Keratinocyte (primary cell): Measurements from ENCODE around the gene RALGPS1. TPM values are rescaled to one million over a fixed set of nuclear protein-coding genes. Genes with fewer than 3 reads are reported as not detected.

Source experiments
- DNase-seq: peaks from one replicate; pipeline ENCODE4 v3.0.0-alpha.2; 2011; ENCODE audit warnings: low read depth, missing footprints, low spot score
- FAIRE-seq: peaks from 2 replicates; lab custom pipeline; 2011; peaks lifted over from hg19 to GRCh38; lab: Jason Lieb, UNC
- H2AFZ ChIP-seq: 2 replicates; pipeline ENCODE4 v1.6.0; 2012; ENCODE audit warnings: low read length, control low read depth, inconsistent platforms; ENCODE audit not compliant: control insufficient read depth
- H3K27ac ChIP-seq: 2 replicates; pipeline ENCODE4 v1.5.1; 2011; ENCODE audit warnings: low read length; ENCODE audit not compliant: control insufficient read depth, insufficient read depth
- H3K27me3 ChIP-seq: 3 replicates; pipeline ENCODE4 v1.6.0; 2011; ENCODE audit warnings: low read length; ENCODE audit not compliant: control insufficient read depth, insufficient read depth; ENCODE audit errors: extremely low read depth
- H3K36me3 ChIP-seq, 2 experiments: 2 replicates in 1 of 2; 3 replicates in 1 of 2; pipeline ENCODE4 v1.5.1; 2011; ENCODE audit warnings: low read length in 2 of 2, mild to moderate bottlenecking in 1 of 2; ENCODE audit not compliant: control insufficient read depth in 2 of 2, insufficient read depth in 2 of 2; ENCODE audit errors: extremely low read depth in 1 of 2
- H3K4me1 ChIP-seq: 3 replicates; pipeline ENCODE4 v1.5.1; 2011; ENCODE audit warnings: low read length; ENCODE audit not compliant: control insufficient read depth, insufficient read depth; ENCODE audit errors: extremely low read depth
- H3K4me2 ChIP-seq: 3 replicates; pipeline ENCODE4 v1.6.0; 2011; ENCODE audit warnings: low read depth, low read length; ENCODE audit not compliant: control insufficient read depth, insufficient read depth; ENCODE audit errors: extremely low read depth
- H3K4me3 ChIP-seq, 3 experiments: fragments of 200-600 bp in 1 of 3; sonication (generic) in 1 of 3; 2 replicates in 2 of 3; 3 replicates in 1 of 3; pipeline ENCODE4 v1.5.1; 2011 to 2016; ENCODE audit warnings: low read length in 3 of 3, mild to moderate bottlenecking in 3 of 3, control low read depth in 2 of 3, inconsistent platforms in 1 of 3, low read depth in 1 of 3, mixed read lengths in 1 of 3, mixed run types in 1 of 3, moderate library complexity in 1 of 3; ENCODE audit not compliant: control insufficient read depth in 2 of 3, insufficient read depth in 2 of 3; ENCODE audit errors: extremely low read depth in 1 of 3
- H3K79me2 ChIP-seq: 2 replicates; pipeline ENCODE4 v1.6.0; 2012; ENCODE audit warnings: low read length; ENCODE audit not compliant: control insufficient read depth, insufficient read depth
- H3K9ac ChIP-seq: 3 replicates; pipeline ENCODE4 v1.6.0; 2011; ENCODE audit warnings: low read length; ENCODE audit not compliant: control insufficient read depth, insufficient read depth; ENCODE audit errors: extremely low read depth
- H3K9me1 ChIP-seq: 3 replicates; pipeline ENCODE4 v1.6.0; 2011; ENCODE audit warnings: low read length; ENCODE audit not compliant: control insufficient read depth, insufficient read depth; ENCODE audit errors: extremely low read depth
- H3K9me3 ChIP-seq: 2 replicates; pipeline ENCODE4 v1.5.1; 2012; ENCODE audit warnings: low read depth, low read length; ENCODE audit not compliant: control insufficient read depth
- H4K20me1 ChIP-seq: 3 replicates; pipeline ENCODE4 v1.6.0; 2011; ENCODE audit warnings: low read length; ENCODE audit not compliant: control insufficient read depth, insufficient read depth; ENCODE audit errors: extremely low read depth
- EZH2 ChIP-seq: IDR thresholded peaks from one replicate; pipeline ENCODE4 v1.6.1; 2012; ENCODE audit warnings: inconsistent platforms, mild to moderate bottlenecking, low read length, moderate library complexity
- dilution Hi-C: fragments of 300-500 bp; cut with MboI; formaldehyde crosslinking; loops from one replicate; pipeline ENCODE4 v1.7.0; 2020; ENCODE audit warnings: low sequenced_read_pairs; ENCODE audit not compliant: extremely low pct_ligation_motif_present
- polyA plus RNA-seq, 5 experiments: library from polyadenylated mRNA; depleted of rRNA in 3 of 5; stranded (reverse) in 3 of 5; stranded (forward) in 1 of 5; unstranded in 1 of 5; fragments of >200 nt; gene quantifications; 1 replicate in 1 of 5; 2 replicates in 3 of 5; 3 replicates in 1 of 5; pipeline versions ENCODE4 v1.2.1 to v1.2.3, GENCODE V29; 2011 to 2012; ENCODE audit warnings: missing spikeins in 2 of 5, low read depth in 1 of 5, low replicate concordance in 1 of 5
- TF ChIP-seq, protein P1 (sequence below), 3 experiments: IDR thresholded peaks in 1 of 3; conservative IDR thresholded peaks in 1 of 3; optimal IDR thresholded peaks in 1 of 3; 2 replicates in 2 of 3; 3 replicates in 1 of 3; pipeline versions ENCODE3 to v1.5.1; 2011; ENCODE audit warnings: low read length in 3 of 3, mild to moderate bottlenecking in 3 of 3, moderate library complexity in 2 of 3, control low read depth in 1 of 3, inconsistent platforms in 1 of 3; ENCODE audit not compliant: insufficient read depth in 2 of 3; ENCODE audit errors: extremely low read depth in 1 of 3

RALGPS1 gene
- polyA plus RNA-seq, 1 donor (not counting 4 experiments of a cell fraction or from before 2014, with no cell fraction given), result 0.56 TPM

DNA sequence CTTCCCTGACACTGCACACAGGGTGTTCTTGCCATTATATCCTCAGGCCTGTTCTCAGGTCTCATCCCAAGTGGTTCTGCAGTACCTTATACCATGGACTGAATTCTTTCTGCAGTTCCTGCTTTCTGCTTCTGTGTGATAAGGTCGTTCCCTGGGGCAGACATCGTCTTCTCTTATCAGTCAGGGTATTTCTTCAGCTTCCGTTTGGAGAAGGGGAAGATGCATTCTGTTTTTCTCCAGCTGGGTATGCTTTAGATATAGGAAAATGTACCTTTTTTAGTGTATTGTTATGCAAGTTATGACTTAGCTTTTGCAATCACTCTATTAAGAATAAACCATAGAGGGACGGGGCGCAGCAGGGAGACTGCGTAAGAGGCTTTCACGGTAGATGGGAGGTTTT lies 31.1 kb downstream of the RALGPS1 start:
- Histone ChIP-seq H3K27me3 (no peaks in the 10 kb centered on the region), H3K4me3 (no peak overlapping the region), H3K36me3 (no peaks in the 10 kb centered on the region), H3K9me3 (no peaks in the 10 kb centered on the region), H3K27ac (no peak overlapping the region), H3K4me1 (no peaks in the 10 kb centered on the region), H3K4me2 (no peak overlapping the region), H3K9me1 (no peaks in the 10 kb centered on the region), H4K20me1 (no peaks in the 10 kb centered on the region), H2AFZ (no peak overlapping the region), H3K79me2 (no peaks in the 10 kb centered on the region), H3K9ac (no peak overlapping the region)
- DNase-seq, result no peak
- dilution Hi-C loops, result no loop called here
- FAIRE-seq, result no peak
- no peak for TF ChIP-seq EZH2
- TF ChIP-seq, protein P1, sequence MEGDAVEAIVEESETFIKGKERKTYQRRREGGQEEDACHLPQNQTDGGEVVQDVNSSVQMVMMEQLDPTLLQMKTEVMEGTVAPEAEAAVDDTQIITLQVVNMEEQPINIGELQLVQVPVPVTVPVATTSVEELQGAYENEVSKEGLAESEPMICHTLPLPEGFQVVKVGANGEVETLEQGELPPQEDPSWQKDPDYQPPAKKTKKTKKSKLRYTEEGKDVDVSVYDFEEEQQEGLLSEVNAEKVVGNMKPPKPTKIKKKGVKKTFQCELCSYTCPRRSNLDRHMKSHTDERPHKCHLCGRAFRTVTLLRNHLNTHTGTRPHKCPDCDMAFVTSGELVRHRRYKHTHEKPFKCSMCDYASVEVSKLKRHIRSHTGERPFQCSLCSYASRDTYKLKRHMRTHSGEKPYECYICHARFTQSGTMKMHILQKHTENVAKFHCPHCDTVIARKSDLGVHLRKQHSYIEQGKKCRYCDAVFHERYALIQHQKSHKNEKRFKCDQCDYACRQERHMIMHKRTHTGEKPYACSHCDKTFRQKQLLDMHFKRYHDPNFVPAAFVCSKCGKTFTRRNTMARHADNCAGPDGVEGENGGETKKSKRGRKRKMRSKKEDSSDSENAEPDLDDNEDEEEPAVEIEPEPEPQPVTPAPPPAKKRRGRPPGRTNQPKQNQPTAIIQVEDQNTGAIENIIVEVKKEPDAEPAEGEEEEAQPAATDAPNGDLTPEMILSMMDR (optimal IDR thresholded peaks at IDR 0.05 in 1 of 3, IDR thresholded peaks at IDR 0.05 in 1 of 3, conservative IDR thresholded peaks at IDR 0.05 in 1 of 3; ENCODE audit: extremely low read depth in 1 of 3, insufficient read depth in 2 of 3, low read length in 3 of 3), result no peak

DNA sequence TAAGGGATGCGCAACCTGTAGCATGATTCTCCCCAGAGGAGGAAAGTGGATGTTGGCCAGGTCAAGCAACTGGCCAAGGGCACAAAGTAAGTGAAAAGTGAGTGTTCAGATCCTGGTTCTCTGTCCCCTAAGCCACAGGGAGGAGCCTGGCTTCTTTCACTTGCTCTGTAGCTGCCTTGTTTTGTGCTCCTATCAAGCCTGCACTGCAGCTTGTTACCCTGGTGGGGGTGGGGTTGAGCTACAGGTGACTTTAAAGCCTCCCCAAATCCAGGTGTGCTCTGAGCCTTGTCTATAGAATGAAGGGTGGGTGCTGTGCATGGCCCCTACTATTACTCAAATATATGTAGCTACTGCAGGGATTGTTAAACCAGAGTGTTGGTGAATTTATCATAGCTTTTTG lies 32.9 kb downstream of the RALGPS1 start:
- H3K4me3 ChIP-seq, result no peak overlapping the region
- H2AFZ ChIP-seq, result no peak overlapping the region
- no peaks in the 10 kb centered on the region for H3K9me3 ChIP-seq
- DNase-seq (no peak), FAIRE-seq (no peak)
- H3K4me1 ChIP-seq, result no peaks in the 10 kb centered on the region
- no peak overlapping the region for H3K9ac ChIP-seq
- no peaks in the 10 kb centered on the region for H3K79me2 ChIP-seq
- dilution Hi-C loops, result no loop called here
- no peak for TF ChIP-seq EZH2
- TF ChIP-seq, protein P1 (optimal IDR thresholded peaks at IDR 0.05 in 1 of 3, IDR thresholded peaks at IDR 0.05 in 1 of 3, conservative IDR thresholded peaks at IDR 0.05 in 1 of 3; ENCODE audit: extremely low read depth in 1 of 3, insufficient read depth in 2 of 3, low read length in 3 of 3), result peak; percentile 14 to 44 (median 32)
- no peaks in the 10 kb centered on the region for H3K36me3 ChIP-seq
- H3K4me2 ChIP-seq, result no peak overlapping the region
- no peaks in the 10 kb centered on the region for H3K27me3 ChIP-seq
- H4K20me1 ChIP-seq, result no peaks in the 10 kb centered on the region
- H3K9me1 ChIP-seq, result no peaks in the 10 kb centered on the region
- no peak overlapping the region for H3K27ac ChIP-seq
